H1 (cell line): ENCODE measurements around the gene ZDHHC11. TPM values are rescaled to one million over a fixed set of nuclear protein-coding genes. Genes with fewer than 3 reads are reported as not detected.
A peak's percentile ranks its signal among the peaks of the same experiment; 100 is the strongest.
"Not testable (repeated sequence)": the region's sequence is repeated elsewhere in the genome, so short reads cannot be mapped to it uniquely, and the experiment has no call there.

Experiments used
- CTCF ChIA-PET: fragments of 300-600 bp; sonication (Branson Sonifier 250); formaldehyde crosslinking; loops from one replicate; lab custom pipeline; 2021; ENCODE audit not compliant: partially characterized antibody; lab: Charles Lee
- POLR2A ChIA-PET: fragments of 300-600 bp; sonication (Branson Sonifier 250); formaldehyde crosslinking; loops from one replicate; lab custom pipeline; 2021; ENCODE audit warnings: inconsistent platforms; ENCODE audit not compliant: partially characterized antibody; lab: Charles Lee
- DNase-seq, 2 experiments: peaks; one replicate each; pipeline versions ENCODE4 v3.0.0 to v3.0.0-alpha.2; 2010 to 2022; ENCODE audit warnings: low spot score in 2 of 2, low read depth in 1 of 2, mixed read lengths in 1 of 2
- FAIRE-seq: peaks from 2 replicates; lab custom pipeline; 2011; peaks lifted over from hg19 to GRCh38; lab: Jason Lieb, UNC
- H2AFZ ChIP-seq: 2 replicates; pipeline ENCODE4 v1.8.1; 2012; ENCODE audit warnings: low read length, inconsistent platforms
- H2AK5ac ChIP-seq: 2 replicates; pipeline ENCODE4 v1.6.1; 2013; ENCODE audit warnings: low read depth, low read length
- H2BK120ac ChIP-seq: replicated peaks from 2 replicates; pipeline ENCODE3; 2013; ENCODE audit warnings: low read depth, low read length, inconsistent platforms
- H2BK12ac ChIP-seq: 2 replicates; pipeline ENCODE4 v1.6.1; 2013; ENCODE audit warnings: low read depth, low read length
- H2BK15ac ChIP-seq: 2 replicates; pipeline ENCODE4 v1.6.1; 2013; ENCODE audit warnings: low read length
- H2BK20ac ChIP-seq: 2 replicates; pipeline ENCODE4 v1.6.1; 2013; ENCODE audit warnings: low read length
- H2BK5ac ChIP-seq: 2 replicates; pipeline ENCODE4 v1.6.1; 2013; ENCODE audit warnings: low read depth, low read length
- H3K14ac ChIP-seq: 2 replicates; pipeline ENCODE4 v1.6.1; 2013; ENCODE audit warnings: inconsistent platforms; ENCODE audit not compliant: insufficient read length
- H3K18ac ChIP-seq: 2 replicates; pipeline ENCODE4 v1.6.1; 2013; ENCODE audit warnings: low read length; ENCODE audit errors: extremely low read depth
- H3K23ac ChIP-seq: 2 replicates; pipeline ENCODE4 v1.6.1; 2013; ENCODE audit warnings: inconsistent platforms; ENCODE audit not compliant: insufficient read length
- H3K23me2 ChIP-seq: 2 replicates; pipeline ENCODE4 v1.6.1; 2013; ENCODE audit warnings: low read depth, low read length
- H3K27ac ChIP-seq: 2 replicates; pipeline ENCODE4 v1.6.1; 2011; ENCODE audit warnings: low read depth, low read length, inconsistent platforms
- H3K27me3 ChIP-seq, 4 experiments: replicated peaks in 1 of 4; 1 replicate in 1 of 4; 2 replicates in 3 of 4; pipeline versions ENCODE4 v1.6.1 to v1.8.1; 2011 to 2013; ENCODE audit warnings: low read length in 3 of 4, mild to moderate bottlenecking in 3 of 4, inconsistent platforms in 2 of 4, mixed read lengths in 2 of 4, moderate library complexity in 1 of 4; ENCODE audit not compliant: control insufficient read depth in 3 of 4, insufficient read depth in 3 of 4; ENCODE audit errors: extremely low read depth in 1 of 4
- H3K36me3 ChIP-seq, 4 experiments: 2 replicates each; pipeline versions ENCODE4 v1.6.1 to v1.8.1; 2011 to 2013; ENCODE audit warnings: mild to moderate bottlenecking in 4 of 4, low read length in 3 of 4, moderate library complexity in 2 of 4, control low read depth in 1 of 4, inconsistent platforms in 1 of 4; ENCODE audit not compliant: insufficient read depth in 4 of 4, control insufficient read depth in 2 of 4
- H3K4ac ChIP-seq: replicated peaks from 2 replicates; pipeline ENCODE3; 2013; ENCODE audit warnings: low read length, low read depth, mixed read lengths, inconsistent platforms; ENCODE audit not compliant: insufficient read length
- H3K4me1 ChIP-seq, 4 experiments: replicated peaks in 1 of 4; 1 replicate in 1 of 4; 2 replicates in 3 of 4; pipeline versions ENCODE4 v1.6.1 to v1.8.1; 2011 to 2013; ENCODE audit warnings: low read length in 3 of 4, inconsistent platforms in 2 of 4, mixed read lengths in 1 of 4; ENCODE audit not compliant: insufficient read depth in 4 of 4, control insufficient read depth in 3 of 4
- H3K4me2 ChIP-seq, 2 experiments: 2 replicates each; pipeline versions ENCODE4 v1.6.1 to v1.8.1; 2011 to 2013; ENCODE audit warnings: low read depth in 2 of 2, low read length in 2 of 2, control low read depth in 1 of 2, inconsistent platforms in 1 of 2, mild to moderate bottlenecking in 1 of 2; ENCODE audit not compliant: insufficient read depth in 1 of 2
- H3K4me3 ChIP-seq, 4 experiments: fragments of 200-600, 300-600 bp in 1 of 4; sonication (generic), shearing (Covaris generic), sonication (Bioruptor Twin) in 1 of 4; 2 replicates each; pipeline versions ENCODE4 v1.5.1 to v1.8.1; 2011 to 2016; ENCODE audit warnings: low read length in 4 of 4, low read depth in 3 of 4, control low read depth in 2 of 4, inconsistent platforms in 2 of 4, mild to moderate bottlenecking in 2 of 4, mixed read lengths in 1 of 4, moderate library complexity in 1 of 4; ENCODE audit not compliant: insufficient read depth in 2 of 4; ENCODE audit errors: extremely low read depth in 1 of 4
- H3K56ac ChIP-seq: replicated peaks from 2 replicates; pipeline ENCODE3; 2013; ENCODE audit warnings: low read depth, mild to moderate bottlenecking, mixed read lengths, low read length, inconsistent platforms; ENCODE audit not compliant: insufficient read length
- H3K79me1 ChIP-seq: 2 replicates; pipeline ENCODE4 v1.6.1; 2013; ENCODE audit warnings: low read depth, low read length, control low read depth
- H3K79me2 ChIP-seq, 2 experiments: 2 replicates each; pipeline versions ENCODE4 v1.6.1 to v1.8.1; 2012 to 2013; ENCODE audit warnings: low read length in 2 of 2, mild to moderate bottlenecking in 2 of 2, inconsistent platforms in 1 of 2; ENCODE audit not compliant: insufficient read depth in 2 of 2, control insufficient read depth in 1 of 2
- H3K9ac ChIP-seq, 4 experiments: replicated peaks in 1 of 4; 1 replicate in 1 of 4; 2 replicates in 3 of 4; pipeline versions ENCODE4 v1.6.1 to v1.8.1; 2011 to 2013; ENCODE audit warnings: low read depth in 3 of 4, low read length in 3 of 4, control low read depth in 2 of 4, mild to moderate bottlenecking in 2 of 4, moderate library complexity in 2 of 4, inconsistent platforms in 1 of 4; ENCODE audit errors: extremely low read depth in 1 of 4
- H3K9me3 ChIP-seq, 2 experiments: 2 replicates each; pipeline versions ENCODE4 v1.6.1 to v1.8.1; 2012 to 2013; ENCODE audit warnings: mild to moderate bottlenecking in 2 of 2, moderate library complexity in 2 of 2, control low read depth in 1 of 2, inconsistent platforms in 1 of 2, low read depth in 1 of 2, low read length in 1 of 2, mixed read lengths in 1 of 2; ENCODE audit not compliant: insufficient read depth in 2 of 2
- H4K20me1 ChIP-seq, 2 experiments: replicated peaks in 1 of 2; 2 replicates each; pipeline versions ENCODE3 to v1.8.1; 2011 to 2013; ENCODE audit warnings: inconsistent platforms in 2 of 2, low read length in 2 of 2, mild to moderate bottlenecking in 1 of 2; ENCODE audit not compliant: insufficient read depth in 2 of 2, control insufficient read depth in 1 of 2
- H4K5ac ChIP-seq: 2 replicates; pipeline ENCODE4 v1.6.1; 2013; ENCODE audit warnings: low read length, low read depth, mixed read lengths, inconsistent platforms; ENCODE audit not compliant: insufficient read length
- H4K8ac ChIP-seq: 2 replicates; pipeline ENCODE4 v1.8.0; 2013; ENCODE audit warnings: mild to moderate bottlenecking, moderate library complexity, low read length, inconsistent platforms; ENCODE audit not compliant: insufficient read depth; ENCODE audit errors: extremely low read depth
- H4K91ac ChIP-seq: replicated peaks from 2 replicates; pipeline ENCODE3; 2013; ENCODE audit warnings: low read length, mixed read lengths, inconsistent platforms; ENCODE audit not compliant: insufficient read length
- WGBS, 2 experiments: shearing (Covaris generic) in 1 of 2; methylation state at CpG; one replicate each; pipeline versions ENCODE4 v1.1.6 to v1.1.7; 2013 to 2015; ENCODE audit warnings: low lambda C conversion rate in 2 of 2, mixed read lengths in 2 of 2, inconsistent platforms in 1 of 2, low coverage in 1 of 2, missing lambda C conversion rate in 1 of 2; ENCODE audit not compliant: insufficient replicate concordance in 2 of 2, insufficient coverage in 1 of 2, insufficient read length in 1 of 2; ENCODE audit errors: extremely low coverage in 1 of 2, missing lambda C conversion rate in 1 of 2; 5-methylcytosine and 5-hydroxymethylcytosine counted together
- polyA plus RNA-seq, 7 experiments: library from polyadenylated mRNA; depleted of rRNA in 3 of 7; stranded (reverse) in 5 of 7; unstranded in 2 of 7; fragments of >200 nt in 5 of 7; fragments of 200-250 nt in 2 of 7; gene quantifications; 1 replicate in 5 of 7; 2 replicates in 1 of 7; 4 replicates in 1 of 7; pipeline versions ENCODE4 v1.2.1 to v1.2.3, GENCODE V29; 2011 to 2013; ENCODE audit warnings: missing spikeins in 2 of 7, mixed read lengths in 2 of 7
- total RNA-seq: library from RNA; stranded (reverse); fragmentation: NEBNext Ultra II Directional; extraction: Animal tissue kit (Norgen Biotek cat#: 25700); gene quantifications from 2 replicates; pipeline ENCODE4 v1.2.1, GENCODE V29; 2021

ZDHHC11 gene
- total and polyA plus RNA-seq, 2 of the 8 experiments (the other 6 are each of a cell fraction or from before 2014, with no cell fraction given), result 4.7 to 16.6 TPM

DNA sequence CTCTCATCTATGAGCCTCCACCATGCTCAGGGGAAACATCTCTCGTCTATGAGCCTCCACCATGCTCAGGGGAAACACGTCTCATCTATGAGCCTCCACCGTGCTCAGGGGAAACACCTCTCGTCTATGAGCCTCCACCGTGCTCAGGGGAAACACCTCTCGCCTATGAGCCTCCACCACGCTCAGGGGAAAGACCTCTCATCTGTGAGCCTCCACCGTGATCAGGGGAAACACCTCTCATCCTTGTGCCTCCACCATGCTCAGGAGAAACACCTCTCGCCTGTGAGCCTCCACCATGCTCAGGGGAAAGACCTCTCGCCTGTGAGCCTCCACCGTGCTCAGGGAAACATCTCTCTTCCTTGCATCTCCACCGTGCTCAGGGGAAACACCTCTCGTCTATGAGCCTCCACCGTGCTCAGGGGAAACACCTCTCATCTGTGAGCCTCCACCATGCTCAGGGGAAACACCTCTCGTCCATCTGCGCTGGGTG is 96.6 kb downstream of the ZDHHC11 start:
- H2BK15ac ChIP-seq, H3K23ac ChIP-seq, H3K27ac ChIP-seq, H3K9ac ChIP-seq, H3K9me3 ChIP-seq, H4K5ac ChIP-seq, H3K56ac ChIP-seq, H3K36me3 ChIP-seq, H3K4ac ChIP-seq, H3K4me2 ChIP-seq, H3K27me3 ChIP-seq, H4K20me1 ChIP-seq, H3K4me3 ChIP-seq, H3K4me1 ChIP-seq, H3K79me1 ChIP-seq, H2BK20ac ChIP-seq, H3K23me2 ChIP-seq, H2BK120ac ChIP-seq, H3K18ac ChIP-seq, H3K79me2 ChIP-seq, H2AFZ ChIP-seq, H2BK5ac ChIP-seq, H3K14ac ChIP-seq, CTCF ChIA-PET, DNase-seq, H4K91ac ChIP-seq, POLR2A ChIA-PET, H4K8ac ChIP-seq: not testable (repeated sequence)
- 69% methylated on average over 16 of the region's 16 CpGs; no CpG with 5 or more reads in 1 of the 2 experiments for WGBS, 2 experiments
- Histone ChIP-seq H2BK12ac (0 out of 2 replicates have a peak overlapping the region, but pooled peaks have one; percentile 19), H2AK5ac (0 out of 2 replicates have a peak overlapping the region, but pooled peaks have one; percentile 53)
- peak; percentile 82 for FAIRE-seq

- H3K9ac ChIP-seq, H3K27me3 ChIP-seq, H3K56ac ChIP-seq, H4K20me1 ChIP-seq, H3K23me2 ChIP-seq, H3K36me3 ChIP-seq, H3K4ac ChIP-seq, H3K27ac ChIP-seq, POLR2A ChIA-PET, CTCF ChIA-PET, H3K79me1 ChIP-seq, H4K8ac ChIP-seq, H3K18ac ChIP-seq, H3K79me2 ChIP-seq, H2BK15ac ChIP-seq, H3K4me1 ChIP-seq, H2AK5ac ChIP-seq, H3K4me3 ChIP-seq, H4K5ac ChIP-seq, FAIRE-seq, H3K9me3 ChIP-seq, H3K14ac ChIP-seq, H2BK120ac ChIP-seq, H3K23ac ChIP-seq, H4K91ac ChIP-seq, H3K4me2 ChIP-seq, DNase-seq, H2BK5ac ChIP-seq, H2AFZ ChIP-seq, H2BK20ac ChIP-seq: not testable (repeated sequence)
- 0 out of 2 replicates have a peak overlapping the region, but pooled peaks have one; percentile 19 for H2BK12ac ChIP-seq
- 88% methylated on average over 16 of the region's 19 CpGs; no CpG with 5 or more reads in 1 of the 2 experiments for WGBS, 2 experiments
Observed at GRCh38 chr5:753567-754142, 97.1 kb downstream of the ZDHHC11 start.
